Measurements from ENCODE around the gene CEP89.
"Not testable (repeated sequence)": the region's sequence is repeated elsewhere in the genome, so short reads cannot be mapped to it uniquely, and the experiment has no call there.

Gene CEP89

GRCh38 chr19:32945260-32945659, 26.5 kb downstream of the CEP89 start:
- no peak for DNase-seq

GRCh38 chr19:32941273-32941672, 30.5 kb downstream of the CEP89 start:
- not testable (repeated sequence) for DNase-seq

- no peak for DNase-seq
Observed at GRCh38 chr19:32936065-32936464, 35.7 kb downstream of the CEP89 start.

- no peak for DNase-seq
Observed at GRCh38 chr19:32935629-32936028, 36.1 kb downstream of the CEP89 start.

- DNase-seq = no peak
Observed at GRCh38 chr19:32933571-32933970, 38.2 kb downstream of the CEP89 start.

- DNase-seq = no peak
Observed at GRCh38 chr19:32930567-32930966, 41.2 kb downstream of the CEP89 start.

GRCh38 chr19:32928806-32929205, 43.0 kb downstream of the CEP89 start:
- DNase-seq = no peak

- no peak for DNase-seq
Observed at GRCh38 chr19:32924200-32924599, 47.6 kb downstream of the CEP89 start.

- no peak for DNase-seq
Observed at GRCh38 chr19:32921624-32922023, 50.1 kb downstream of the CEP89 start.

GRCh38 chr19:32919365-32919764, 52.4 kb downstream of the CEP89 start:
- no peak for DNase-seq

GRCh38 chr19:32917616-32917996, 54.2 kb downstream of the CEP89 start:
- no peak for DNase-seq

- DNase-seq = no peak
Observed at GRCh38 chr19:32916969-32917615, 54.7 kb downstream of the CEP89 start.

- no peak for DNase-seq
Observed at GRCh38 chr19:32914879-32915660, 56.7 kb downstream of the CEP89 start.

GRCh38 chr19:32911467-32911866, 60.3 kb downstream of the CEP89 start:
- DNase-seq = no peak

GRCh38 chr19:32910874-32911273, 60.9 kb downstream of the CEP89 start:
- DNase-seq = no peak

- no peak for DNase-seq
Observed at GRCh38 chr19:32910094-32910493, 61.7 kb downstream of the CEP89 start.

GRCh38 chr19:32909257-32909656, 62.5 kb downstream of the CEP89 start:
- no peak for DNase-seq

GRCh38 chr19:32908641-32909190, 63.0 kb downstream of the CEP89 start:
- no peak for DNase-seq

GRCh38 chr19:32902448-32902847, 69.3 kb downstream of the CEP89 start:
- no peak for DNase-seq

- no peak for DNase-seq
Observed at GRCh38 chr19:32901504-32902161, 70.1 kb downstream of the CEP89 start.

GRCh38 chr19:32896516-32897214, 75.1 kb downstream of the CEP89 start:
- no peak for DNase-seq

GRCh38 chr19:32895384-32895783, 76.4 kb downstream of the CEP89 start:
- DNase-seq = no peak

GRCh38 chr19:32891609-32892008, 80.1 kb downstream of the CEP89 start:
- DNase-seq = no peak
